Neural progenitor cell (in vitro differentiated cells): Measurements from ENCODE around the gene ZNG1A.
"Not testable (repeated sequence)": the region's sequence is repeated elsewhere in the genome, so short reads cannot be mapped to it uniquely, and the experiment has no call there.

Experiments used
- EZH2 ChIP-seq: fragments of 200-600 bp; sonication (generic); IDR thresholded peaks from 2 replicates; pipeline ENCODE4 v1.6.1; 2017; ENCODE audit warnings: antibody characterized with exemption, mild to moderate bottlenecking, moderate library complexity
- TF ChIP-seq, protein P1 (sequence below): fragments of 200-600 bp; sonication (generic); IDR thresholded peaks from 2 replicates; pipeline ENCODE4 v1.5.1; 2017; ENCODE audit warnings: antibody characterized with exemption, mild to moderate bottlenecking

GRCh38 chr9:88396-89037, 90.3 kb downstream of the ZNG1A start:
- TF ChIP-seq, protein P1, sequence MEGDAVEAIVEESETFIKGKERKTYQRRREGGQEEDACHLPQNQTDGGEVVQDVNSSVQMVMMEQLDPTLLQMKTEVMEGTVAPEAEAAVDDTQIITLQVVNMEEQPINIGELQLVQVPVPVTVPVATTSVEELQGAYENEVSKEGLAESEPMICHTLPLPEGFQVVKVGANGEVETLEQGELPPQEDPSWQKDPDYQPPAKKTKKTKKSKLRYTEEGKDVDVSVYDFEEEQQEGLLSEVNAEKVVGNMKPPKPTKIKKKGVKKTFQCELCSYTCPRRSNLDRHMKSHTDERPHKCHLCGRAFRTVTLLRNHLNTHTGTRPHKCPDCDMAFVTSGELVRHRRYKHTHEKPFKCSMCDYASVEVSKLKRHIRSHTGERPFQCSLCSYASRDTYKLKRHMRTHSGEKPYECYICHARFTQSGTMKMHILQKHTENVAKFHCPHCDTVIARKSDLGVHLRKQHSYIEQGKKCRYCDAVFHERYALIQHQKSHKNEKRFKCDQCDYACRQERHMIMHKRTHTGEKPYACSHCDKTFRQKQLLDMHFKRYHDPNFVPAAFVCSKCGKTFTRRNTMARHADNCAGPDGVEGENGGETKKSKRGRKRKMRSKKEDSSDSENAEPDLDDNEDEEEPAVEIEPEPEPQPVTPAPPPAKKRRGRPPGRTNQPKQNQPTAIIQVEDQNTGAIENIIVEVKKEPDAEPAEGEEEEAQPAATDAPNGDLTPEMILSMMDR, result not testable (repeated sequence)
- TF ChIP-seq EZH2, result not testable (repeated sequence)
